T-cell (primary cell): Measurements from ENCODE around the gene SOS1. TPM values are rescaled to one million over a fixed set of nuclear protein-coding genes. Genes with fewer than 3 reads are reported as not detected.

ENCODE experiments used
- ATAC-seq, 4 experiments: fragments of 200-7000 bp in 3 of 4; fragments of 150-1000 bp in 1 of 4; cut with Tn5 transposase; replicated peaks in 1 of 4; 1 replicate in 3 of 4; 2 replicates in 1 of 4; pipeline ENCODE4 v1.10.0; 2021; ENCODE audit warnings: moderate library complexity in 3 of 4, mild to moderate bottlenecking in 2 of 4, moderate number of reproducible peaks in 1 of 4
- CTCF ChIA-PET, 2 donors: fragments of 300-600 bp; sonication (Branson Sonifier 250); formaldehyde crosslinking; loops; one replicate each; lab custom pipeline; 2022; ENCODE audit warnings: antibody characterized with exemption in 2 of 2; lab: Charles Lee
- POLR2A ChIA-PET, 2 donors: fragments of 300-600 bp; sonication (Branson Sonifier 250); formaldehyde crosslinking; loops; one replicate each; lab custom pipeline; 2022; ENCODE audit warnings: antibody characterized with exemption in 2 of 2; lab: Charles Lee
- DNase-seq, 35 experiments: peaks; one replicate each; pipeline versions ENCODE4 v3.0.0 to v3.0.0-alpha.2; 2013 to 2023
- H3K27ac ChIP-seq: one replicate; pipeline ENCODE4 v1.5.1; 2013; ENCODE audit warnings: low read length
- H3K27me3 ChIP-seq, 2 experiments: replicated peaks in 1 of 2; 1 replicate in 1 of 2; 2 replicates in 1 of 2; pipeline versions ENCODE4 v1.6.1 to v1.7.0; 2013; ENCODE audit warnings: low read length in 1 of 2, mixed read lengths in 1 of 2; ENCODE audit not compliant: control insufficient read depth in 2 of 2, insufficient read depth in 2 of 2; ENCODE audit errors: extremely low read depth in 1 of 2
- H3K36me3 ChIP-seq, 2 donors: 1 replicate in 1 of 2; 2 replicates in 1 of 2; pipeline versions ENCODE4 v1.6.1 to v1.7.0; 2013; ENCODE audit warnings: low read length in 1 of 2; ENCODE audit not compliant: control insufficient read depth in 2 of 2, insufficient read depth in 1 of 2; ENCODE audit errors: extremely low read depth in 1 of 2
- H3K4me1 ChIP-seq, 2 experiments: 1 replicate in 1 of 2; 2 replicates in 1 of 2; pipeline versions ENCODE4 v1.6.1 to v1.7.0; 2013; ENCODE audit warnings: low read length in 2 of 2, mixed read lengths in 1 of 2; ENCODE audit not compliant: insufficient read depth in 2 of 2, control insufficient read depth in 1 of 2; ENCODE audit errors: extremely low read depth in 1 of 2
- H3K4me3 ChIP-seq, 2 donors: 1 replicate in 1 of 2; 2 replicates in 1 of 2; pipeline versions ENCODE4 v1.5.1 to v1.7.0; 2013; ENCODE audit warnings: mild to moderate bottlenecking in 2 of 2, low read length in 1 of 2, moderate library complexity in 1 of 2; ENCODE audit not compliant: control insufficient read depth in 1 of 2; ENCODE audit errors: extremely low read depth in 1 of 2
- H3K9me3 ChIP-seq: 2 replicates; pipeline ENCODE4 v1.7.0; 2013
- H3K27ac Mint-ChIP-seq, 2 donors: one replicate each; pipeline ENCODE4 v1.8.0; 2020 to 2021; ENCODE audit warnings: mild to moderate bottlenecking in 2 of 2, mixed read lengths in 2 of 2
- H3K27me3 Mint-ChIP-seq, 2 donors: one replicate each; pipeline ENCODE4 v1.8.0; 2021 to 2022; ENCODE audit warnings: mixed read lengths in 2 of 2
- H3K36me3 Mint-ChIP-seq: one replicate; pipeline ENCODE4 v1.8.0; 2021; ENCODE audit warnings: mixed read lengths
- H3K4me1 Mint-ChIP-seq, 3 donors: one replicate each; pipeline ENCODE4 v1.8.0; 2020 to 2022; ENCODE audit warnings: mixed read lengths in 3 of 3, mild to moderate bottlenecking in 1 of 3
- H3K4me3 Mint-ChIP-seq, 3 donors: one replicate each; pipeline ENCODE4 v1.8.0; 2020 to 2022; ENCODE audit warnings: mild to moderate bottlenecking in 3 of 3, mixed read lengths in 3 of 3, moderate library complexity in 3 of 3
- H3K9me3 Mint-ChIP-seq, 3 donors: one replicate each; pipeline ENCODE4 v1.8.0; 2020 to 2022; ENCODE audit warnings: mixed read lengths in 3 of 3
- WGBS: methylation state at CpG from one replicate; pipeline ENCODE4 v1.1.5; 2013; ENCODE audit warnings: missing lambda C conversion rate; ENCODE audit not compliant: insufficient coverage; 5-methylcytosine and 5-hydroxymethylcytosine counted together
- total RNA-seq, 35 experiments: library from RNA in 6 of 35; stranded (reverse) in 6 of 35; fragments of 120-200 nt in 1 of 35; gene quantifications; one replicate each; pipeline versions ENCODE4 v1.2.1 to v1.2.4 and lab custom pipeline; 2013 to 2026

SOS1 gene
- total RNA-seq, 5 donors from 2014 or later (not counting 1 experiment from before 2014, with no cell fraction given): 44.3 to 138 (median 82.9) TPM

DNA sequence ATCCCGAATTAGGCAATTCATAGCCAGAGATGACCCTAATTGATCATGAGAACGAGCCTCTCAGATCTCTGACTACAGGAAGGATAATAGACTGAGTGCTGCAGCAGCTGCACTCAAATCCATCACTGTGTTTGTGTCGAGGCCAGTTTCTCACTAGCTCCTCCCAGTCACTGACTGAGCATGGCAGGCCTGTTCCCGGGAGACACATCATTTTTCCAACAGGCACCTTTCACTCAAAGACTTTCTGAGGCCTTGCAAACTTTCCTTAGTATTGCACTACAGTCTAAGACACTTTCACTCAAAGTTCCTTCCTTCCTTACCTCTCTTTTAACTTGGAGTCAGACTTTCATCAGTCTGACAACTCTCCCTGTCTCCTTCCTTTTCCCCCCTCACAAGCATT, 13.7 kb downstream of the SOS1 start:
- H3K9me3 ChIP-seq: no peaks in the 10 kb centered on the region
- no peak overlapping the region for H3K4me3 Mint-ChIP-seq
- ATAC-seq (no peak), DNase-seq (no peak)
- H3K9me3 Mint-ChIP-seq: no peaks in the 10 kb centered on the region
- H3K4me1 ChIP-seq: peaks cover 2 to 25% of the 10 kb centered on the region in 2 experiments
- ChIA-PET POLR2A (interaction anchor here in 1 of 2 donors (0.7 kb wide), 1 partner anchor 310 kb away, joined by 4 read pairs; no protein-coding TSS in a partner anchor), CTCF (no interaction called here)
- no peak overlapping the region for H3K4me3 ChIP-seq
- no peaks in the 10 kb centered on the region for H3K36me3 ChIP-seq
- H3K36me3 Mint-ChIP-seq: peaks cover 24% of the 10 kb centered on the region
- no peak overlapping the region for H3K27ac ChIP-seq
- peaks cover 67 to 77% (median 69%) of the 10 kb centered on the region in 3 donors for H3K4me1 Mint-ChIP-seq
- no peaks in the 10 kb centered on the region for H3K27me3 ChIP-seq
- H3K27me3 Mint-ChIP-seq: no peaks in the 10 kb centered on the region
- H3K27ac Mint-ChIP-seq: peak overlapping the region; percentile 37 to 38
- WGBS: 68% methylated on average over 2 of the region's 4 CpGs

DNA sequence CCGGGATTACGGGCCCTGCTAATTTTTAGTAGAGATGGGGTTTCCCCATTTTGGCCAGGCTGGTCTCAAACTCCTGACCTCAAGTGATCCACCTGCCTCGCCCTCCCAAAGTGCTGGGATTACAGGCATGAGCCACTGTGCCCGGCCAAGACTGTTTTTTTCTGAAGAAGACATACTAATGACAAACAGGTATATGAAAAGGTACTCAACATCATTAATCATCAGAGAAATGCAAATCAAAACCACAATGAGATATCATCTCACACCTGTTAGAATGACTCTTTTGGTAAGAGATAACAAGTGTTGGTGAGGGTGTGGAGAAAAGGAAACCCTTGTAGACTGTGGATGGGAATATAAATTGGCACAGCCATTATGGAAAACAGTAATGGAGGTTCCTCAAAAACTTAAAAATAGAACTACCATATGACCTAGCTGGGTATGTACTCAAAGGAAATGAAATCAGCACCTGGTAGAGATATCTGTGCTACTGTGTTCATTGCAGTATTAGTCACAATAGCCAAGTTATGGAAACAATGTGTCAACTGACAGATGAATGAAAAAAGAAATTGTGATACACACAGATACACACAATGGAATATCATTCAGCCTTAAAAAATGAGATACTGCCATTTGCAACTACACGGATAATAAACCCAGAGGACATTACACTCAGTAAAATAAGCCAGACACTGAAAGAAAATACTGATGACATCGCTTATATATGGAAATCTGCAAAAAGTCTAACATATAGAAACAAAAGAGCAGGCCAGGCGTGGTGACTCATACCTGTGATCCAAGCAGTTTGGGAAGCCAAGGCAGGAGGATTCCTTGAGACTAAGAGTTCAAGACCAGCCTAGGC, 20.8 kb downstream of the SOS1 start:
- Mint-ChIP-seq H3K4me1 (peaks cover 76 to 81% (median 80%) of the 10 kb centered on the region in 3 donors), H3K27me3 (no peaks in the 10 kb centered on the region), H3K4me3 (peak overlapping the region; percentile 25 to 42 (median 28)), H3K36me3 (peaks cover 26% of the 10 kb centered on the region), H3K9me3 (no peaks in the 10 kb centered on the region), H3K27ac (peak overlapping the region; percentile 33 to 35)
- Histone ChIP-seq H3K4me3 (no peak overlapping the region), H3K36me3 (no peaks in the 10 kb centered on the region), H3K4me1 (peaks cover 3 to 31% of the 10 kb centered on the region in 2 experiments), H3K9me3 (no peaks in the 10 kb centered on the region), H3K27me3 (no peaks in the 10 kb centered on the region), H3K27ac (no peak overlapping the region)
- ChIA-PET CTCF (no interaction called here), POLR2A (no interaction called here)
- 100% methylated on average over 2 of the region's 7 CpGs for WGBS
- peak in 3 of 4 experiments; percentile 43 to 58 (median 50) for ATAC-seq
- no peak for DNase-seq

DNA sequence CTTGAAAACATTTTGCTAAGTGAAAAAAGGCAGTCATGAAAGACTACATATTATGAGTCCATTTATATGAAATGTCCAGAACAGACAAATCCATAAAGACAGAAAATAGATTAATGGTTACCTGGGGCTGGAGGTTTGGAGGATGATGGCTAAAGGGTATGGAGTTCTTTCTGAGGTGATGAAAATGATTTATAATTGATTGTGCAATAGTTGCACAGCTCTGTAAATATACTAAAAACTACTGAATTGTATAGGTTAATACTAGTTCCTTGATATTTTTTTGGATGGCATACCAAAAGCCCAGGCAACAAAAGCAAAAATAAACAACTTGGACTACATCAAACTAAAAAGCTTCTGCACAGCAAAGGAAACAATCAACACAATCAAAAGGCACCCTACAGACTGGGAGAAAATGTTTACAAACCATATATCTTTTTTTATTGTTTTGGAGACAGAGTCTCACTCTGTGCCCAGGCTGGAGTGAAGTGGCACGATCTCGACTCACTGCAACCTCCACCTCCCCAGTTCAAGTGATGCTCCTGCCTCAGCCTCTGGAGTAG, 21.5 kb downstream of the SOS1 start:
- DNase-seq (no peak), ATAC-seq (no peak)
- H3K27ac Mint-ChIP-seq: peak overlapping the region; percentile 35 to 65
- H3K36me3 Mint-ChIP-seq: peaks cover 25% of the 10 kb centered on the region
- ChIA-PET POLR2A (no interaction called here), CTCF (no interaction called here)
- no peaks in the 10 kb centered on the region for H3K27me3 Mint-ChIP-seq
- no peaks in the 10 kb centered on the region for H3K27me3 ChIP-seq
- H3K9me3 ChIP-seq: no peaks in the 10 kb centered on the region
- no peak overlapping the region for H3K27ac ChIP-seq
- peaks cover 3 to 31% of the 10 kb centered on the region in 2 experiments for H3K4me1 ChIP-seq
- H3K4me1 Mint-ChIP-seq: peaks cover 79 to 82% (median 81%) of the 10 kb centered on the region in 3 donors
- H3K36me3 ChIP-seq: no peaks in the 10 kb centered on the region
- peak overlapping the region in 2 of 3 donors; percentile 25 to 28 for H3K4me3 Mint-ChIP-seq
- no peaks in the 10 kb centered on the region for H3K9me3 Mint-ChIP-seq
- H3K4me3 ChIP-seq: no peak overlapping the region
- no CpG with 5 or more reads among the region's 2 CpGs for WGBS

DNA sequence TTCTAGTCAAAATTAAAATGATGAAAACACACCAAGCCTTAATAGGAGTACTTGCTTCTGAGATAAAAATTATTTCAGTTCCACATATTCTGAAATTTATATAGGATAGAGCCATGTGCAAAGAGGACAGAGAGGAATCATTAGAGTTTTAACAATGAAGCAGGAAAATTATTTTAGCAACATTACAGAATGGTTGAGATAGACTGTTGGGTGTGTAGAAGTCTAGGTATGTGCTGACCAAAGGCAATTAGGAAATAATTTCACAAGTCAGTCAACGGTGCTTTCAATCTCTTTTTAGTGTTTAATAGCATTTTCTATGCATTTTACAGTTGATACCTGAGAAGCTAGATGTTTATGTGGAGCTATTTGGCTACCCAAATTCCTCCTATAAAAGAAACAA, 25.2 kb downstream of the SOS1 start:
- H3K27ac ChIP-seq: no peak overlapping the region
- ATAC-seq: no peak
- ChIA-PET POLR2A (interaction anchor here in 1 of 2 donors (0.7 kb wide), 1 partner anchor 14 kb away, joined by 3 read pairs; no protein-coding TSS in a partner anchor), CTCF (interaction anchor here in 1 of 2 donors (0.7 to 2.6 kb wide), 2 partner anchors 23 to 24 kb away, joined by 3 to 11 read pairs; no protein-coding TSS in a partner anchor)
- H3K27ac Mint-ChIP-seq: peak overlapping the region in 1 of 2 donors; percentile 8
- no peak for DNase-seq
- peaks cover 28% of the 10 kb centered on the region for H3K36me3 Mint-ChIP-seq
- H3K36me3 ChIP-seq: peaks cover 0 to 6% of the 10 kb centered on the region in 2 donors
- H3K9me3 Mint-ChIP-seq: no peaks in the 10 kb centered on the region
- H3K9me3 ChIP-seq: no peaks in the 10 kb centered on the region
- no peaks in the 10 kb centered on the region for H3K27me3 ChIP-seq
- H3K4me1 ChIP-seq: peaks cover 3 to 13% of the 10 kb centered on the region in 2 experiments
- H3K27me3 Mint-ChIP-seq: no peaks in the 10 kb centered on the region
- WGBS: no CpG with 5 or more reads among the region's 1 CpG
- peak overlapping the region in 1 of 3 donors; percentile 4 for H3K4me3 Mint-ChIP-seq
- H3K4me3 ChIP-seq: no peak overlapping the region
- H3K4me1 Mint-ChIP-seq: peaks cover 77 to 78% (median 78%) of the 10 kb centered on the region in 3 donors

DNA sequence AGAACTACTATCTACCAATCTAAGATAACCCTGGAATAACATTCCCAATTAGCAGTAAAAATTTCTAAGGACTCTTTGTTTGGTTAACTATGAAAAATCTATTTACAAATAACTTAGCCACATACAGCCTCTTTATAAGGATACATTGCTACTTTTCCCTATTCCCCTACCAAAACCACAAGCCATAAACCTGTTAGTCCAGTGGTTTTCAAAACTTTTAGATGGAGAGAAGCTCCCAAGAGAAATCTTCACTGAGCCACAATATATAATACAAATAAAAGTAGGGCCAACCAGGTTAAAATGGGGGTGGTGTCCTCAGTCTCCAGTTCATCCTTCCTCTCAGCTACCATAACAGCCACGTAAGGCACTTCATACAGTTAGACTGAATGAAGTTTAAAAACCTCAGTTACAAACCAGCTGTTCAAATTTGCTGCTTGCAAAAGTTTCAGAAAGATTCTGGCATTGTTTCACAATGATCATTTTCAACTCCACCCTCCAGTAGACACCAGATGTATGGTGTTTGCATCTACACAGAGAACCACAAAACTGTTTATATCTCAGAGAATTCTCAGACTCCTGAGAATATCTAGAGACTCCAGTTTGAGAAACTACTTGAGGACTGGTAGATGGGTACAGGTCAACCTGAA, 26.0 kb downstream of the SOS1 start:
- H3K9me3 Mint-ChIP-seq: no peaks in the 10 kb centered on the region
- DNase-seq (no peak), ATAC-seq (no peak)
- CTCF ChIA-PET: interaction anchor here in 1 of 2 donors (0.7 kb wide), 1 partner anchor 25 kb away, joined by 3 read pairs; no protein-coding TSS in a partner anchor
- POLR2A ChIA-PET: no interaction called here
- H3K4me3 Mint-ChIP-seq: peak overlapping the region in 1 of 3 donors; percentile 4
- no peaks in the 10 kb centered on the region for H3K9me3 ChIP-seq
- H3K4me1 ChIP-seq: peaks cover 3 to 9% of the 10 kb centered on the region in 2 experiments
- H3K4me3 ChIP-seq: no peak overlapping the region
- WGBS: no CpG with 5 or more reads among the region's 1 CpG
- H3K27ac Mint-ChIP-seq: peak overlapping the region; percentile 8 to 72
- peaks cover 22% of the 10 kb centered on the region for H3K36me3 Mint-ChIP-seq
- H3K27me3 ChIP-seq: no peaks in the 10 kb centered on the region
- peaks cover 70 to 74% (median 70%) of the 10 kb centered on the region in 3 donors for H3K4me1 Mint-ChIP-seq
- no peak overlapping the region for H3K27ac ChIP-seq
- H3K36me3 ChIP-seq: peaks cover 0 to 6% of the 10 kb centered on the region in 2 donors
- H3K27me3 Mint-ChIP-seq: no peaks in the 10 kb centered on the region
